Caco-2 (cell line): ENCODE data around the gene LDLRAD4. TPM values are rescaled to one million over a fixed set of nuclear protein-coding genes. Genes with fewer than 3 reads are reported as not detected.

Experiments
- BruUV-seq: library from RNA; stranded (reverse); fragments of 400-500 nt; replicated peaks from 2 replicates; lab custom pipeline; 2021; lab: Mats Ljungman, UMichigan
- CTCF ChIA-PET: fragments of 300-600 bp; sonication (Branson Sonifier 250); formaldehyde crosslinking; loops from one replicate; lab custom pipeline; 2022; ENCODE audit warnings: antibody characterized with exemption; lab: Charles Lee
- POLR2A ChIA-PET: fragments of 300-600 bp; sonication (Branson Sonifier 250); formaldehyde crosslinking; loops from one replicate; lab custom pipeline; 2022; ENCODE audit warnings: antibody characterized with exemption; lab: Charles Lee
- DNase-seq, 2 experiments: peaks; one replicate each; pipeline versions ENCODE4 v3.0.0 to v3.0.0-alpha.2; 2020 to 2022
- H3K27me3 ChIP-seq: replicated peaks from 2 replicates; pipeline ENCODE4 v1.6.0; 2011; ENCODE audit warnings: low read length; ENCODE audit not compliant: control insufficient read depth, insufficient read depth
- H3K36me3 ChIP-seq: 2 replicates; pipeline ENCODE4 v1.5.1; 2011; ENCODE audit warnings: low read length; ENCODE audit not compliant: control insufficient read depth, insufficient read depth
- H3K4me1 ChIP-seq: fragments of 250-450 bp; sonication (Bioruptor Pico); 2 replicates; pipeline ENCODE4 v1.5.1; 2020; ENCODE audit warnings: mild to moderate bottlenecking
- H3K4me3 ChIP-seq: 2 replicates; pipeline ENCODE4 v1.5.1; 2011; ENCODE audit warnings: low read depth, mild to moderate bottlenecking, control low read depth, low read length
- H3K9me3 ChIP-seq: fragments of 250-450 bp; sonication (Bioruptor Pico); 2 replicates; pipeline ENCODE4 v1.5.1; 2020; ENCODE audit warnings: mild to moderate bottlenecking, moderate library complexity
- H3K27ac Mint-ChIP-seq: one replicate; pipeline ENCODE4 v1.8.0; 2022; ENCODE audit warnings: mixed read lengths; ENCODE audit not compliant: unreplicated experiment
- H3K27me3 Mint-ChIP-seq: one replicate; pipeline ENCODE4 v1.8.0; 2022; ENCODE audit warnings: mixed read lengths; ENCODE audit not compliant: insufficient read depth, unreplicated experiment
- H3K36me3 Mint-ChIP-seq: one replicate; pipeline ENCODE4 v1.8.0; 2022; ENCODE audit warnings: mild to moderate bottlenecking, mixed read lengths; ENCODE audit not compliant: insufficient read depth, unreplicated experiment
- H3K4me1 Mint-ChIP-seq: one replicate; pipeline ENCODE4 v1.8.0; 2022; ENCODE audit warnings: low read depth, mixed read lengths; ENCODE audit not compliant: unreplicated experiment
- H3K4me3 Mint-ChIP-seq: one replicate; pipeline ENCODE4 v1.8.0; 2022; ENCODE audit warnings: mild to moderate bottlenecking, moderate library complexity, mixed read lengths; ENCODE audit not compliant: unreplicated experiment
- H3K9me3 Mint-ChIP-seq: one replicate; pipeline ENCODE4 v1.8.0; 2022; ENCODE audit warnings: mixed read lengths; ENCODE audit not compliant: unreplicated experiment
- intact Hi-C: fragments of 100-400 bp; cut with micrococcal nuclease; formaldehyde crosslinking; loops from one replicate; pipeline ENCODE4 v1.10.0; 2022; ENCODE audit not compliant: unreplicated experiment
- microRNA-seq: library from miRNA; unstranded; fragments of <30 nt; microRNA quantifications from one replicate; pipeline ENCODE4 v1.2.0, GENCODE V29; 2022
- total RNA-seq: library from RNA; stranded (reverse); gene quantifications from 2 replicates; pipeline ENCODE4 v1.2.3, GENCODE V29; 2022
- TF ChIP-seq, protein P1 (sequence below), 2 experiments: fragments of 200-600 bp in 1 of 2; IDR thresholded peaks; 1 replicate in 1 of 2; 2 replicates in 1 of 2; pipeline versions ENCODE4 v1.5.1 to v1.8.0; 2011 to 2022; ENCODE audit warnings: antibody characterized with exemption in 1 of 2, control low read depth in 1 of 2, inconsistent platforms in 1 of 2, low read depth in 1 of 2, low read length in 1 of 2, mild to moderate bottlenecking in 1 of 2, moderate library complexity in 1 of 2; ENCODE audit not compliant: insufficient read depth in 1 of 2, severe bottlenecking in 1 of 2, unreplicated experiment in 1 of 2

The LDLRAD4 gene
- total RNA-seq, 1 experiment from 2014 or later, result 1.2 TPM

GRCh38 chr18:13696961-13697360 lies 478.4 kb downstream of the LDLRAD4 start:
- intact Hi-C loops, result no loop called here
- Histone ChIP-seq H3K27me3 (no peaks in the 10 kb centered on the region), H3K9me3 (peaks cover 10% of the 10 kb centered on the region; the same call in 1 of the 2 replicates), H3K36me3 (no peaks in the 10 kb centered on the region), H3K4me1 (no peaks in the 10 kb centered on the region), H3K4me3 (no peak overlapping the region)
- no peaks in the 10 kb centered on the region for H3K36me3 Mint-ChIP-seq
- no peak overlapping the region for H3K4me3 Mint-ChIP-seq
- H3K27ac Mint-ChIP-seq, result no peak overlapping the region
- TF ChIP-seq, protein P1, sequence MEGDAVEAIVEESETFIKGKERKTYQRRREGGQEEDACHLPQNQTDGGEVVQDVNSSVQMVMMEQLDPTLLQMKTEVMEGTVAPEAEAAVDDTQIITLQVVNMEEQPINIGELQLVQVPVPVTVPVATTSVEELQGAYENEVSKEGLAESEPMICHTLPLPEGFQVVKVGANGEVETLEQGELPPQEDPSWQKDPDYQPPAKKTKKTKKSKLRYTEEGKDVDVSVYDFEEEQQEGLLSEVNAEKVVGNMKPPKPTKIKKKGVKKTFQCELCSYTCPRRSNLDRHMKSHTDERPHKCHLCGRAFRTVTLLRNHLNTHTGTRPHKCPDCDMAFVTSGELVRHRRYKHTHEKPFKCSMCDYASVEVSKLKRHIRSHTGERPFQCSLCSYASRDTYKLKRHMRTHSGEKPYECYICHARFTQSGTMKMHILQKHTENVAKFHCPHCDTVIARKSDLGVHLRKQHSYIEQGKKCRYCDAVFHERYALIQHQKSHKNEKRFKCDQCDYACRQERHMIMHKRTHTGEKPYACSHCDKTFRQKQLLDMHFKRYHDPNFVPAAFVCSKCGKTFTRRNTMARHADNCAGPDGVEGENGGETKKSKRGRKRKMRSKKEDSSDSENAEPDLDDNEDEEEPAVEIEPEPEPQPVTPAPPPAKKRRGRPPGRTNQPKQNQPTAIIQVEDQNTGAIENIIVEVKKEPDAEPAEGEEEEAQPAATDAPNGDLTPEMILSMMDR (IDR thresholded peaks at IDR 0.05; ENCODE audit: insufficient read depth in 1 of 2, low read depth in 1 of 2, low read length in 1 of 2, severe bottlenecking in 1 of 2, unreplicated experiment in 1 of 2), result no peak
- no peaks in the 10 kb centered on the region for H3K4me1 Mint-ChIP-seq
- POLR2A ChIA-PET, result no interaction called here
- no peaks in the 10 kb centered on the region for H3K27me3 Mint-ChIP-seq
- no TSS peak for BruUV-seq
- no peak for DNase-seq
- CTCF ChIA-PET, result no interaction called here
- peaks cover 35% of the 10 kb centered on the region for H3K9me3 Mint-ChIP-seq

DNA sequence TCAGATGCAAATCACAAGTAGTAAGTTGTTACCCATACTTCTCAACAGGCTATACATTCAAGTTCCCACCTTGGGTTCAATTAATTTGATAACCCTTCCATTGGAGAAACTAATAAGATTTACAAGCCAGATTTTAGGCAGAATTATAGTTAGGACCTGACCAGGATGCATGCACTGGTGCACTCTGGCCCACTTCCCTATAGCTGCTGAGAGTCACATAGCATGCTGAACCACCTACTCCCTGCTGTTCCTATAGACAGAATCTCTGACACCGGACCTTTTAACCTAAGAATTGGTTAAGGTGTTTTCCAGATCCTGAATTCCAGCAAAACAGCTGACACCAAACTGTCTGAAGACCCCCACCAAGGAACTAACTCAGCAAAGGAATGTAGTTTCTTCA lies 481.6 kb downstream of the LDLRAD4 start:
- ChIA-PET CTCF (no interaction called here), POLR2A (no interaction called here)
- Histone ChIP-seq H3K4me1 (no peaks in the 10 kb centered on the region), H3K27me3 (no peaks in the 10 kb centered on the region), H3K4me3 (no peak overlapping the region), H3K9me3 (peaks cover 28% of the 10 kb centered on the region), H3K36me3 (peaks cover 2% of the 10 kb centered on the region; the same call in 1 of the 2 replicates)
- H3K36me3 Mint-ChIP-seq, result no peaks in the 10 kb centered on the region
- H3K9me3 Mint-ChIP-seq, result peaks cover 26% of the 10 kb centered on the region
- H3K4me3 Mint-ChIP-seq, result no peak overlapping the region
- no peak for DNase-seq
- intact Hi-C loops, result no loop called here
- no peaks in the 10 kb centered on the region for H3K4me1 Mint-ChIP-seq
- TF ChIP-seq, protein P1 (IDR thresholded peaks at IDR 0.05; ENCODE audit: insufficient read depth in 1 of 2, low read depth in 1 of 2, low read length in 1 of 2, severe bottlenecking in 1 of 2, unreplicated experiment in 1 of 2), result no peak
- no TSS peak for BruUV-seq
- no peak overlapping the region for H3K27ac Mint-ChIP-seq
- no peaks in the 10 kb centered on the region for H3K27me3 Mint-ChIP-seq

Small RNA genes within 50 kb of the gene (microRNA-seq; reads per million reads assigned to microRNA genes)
- not detected for gene MIR4526
- gene MIR5190, result not detected

Other genes with a start within 250 kb of the LDLRAD4 start
- gene CEP192, start 227.4 kb upstream of the LDLRAD4 start, total RNA-seq, result 33.5 and 38.1 TPM in 2 replicates